Measurements from ENCODE around the gene TMEM201. TPM values are rescaled to one million over a fixed set of nuclear protein-coding genes. Genes with fewer than 3 reads are reported as not detected.

TMEM201 gene
- total RNA-seq, 1 experiment from 2014 or later, result 17.4 TPM

GRCh38 chr1:9555942-9556341, 32.8 kb upstream of the TMEM201 start:
- CTCF ChIA-PET, result no interaction called here
- TSS peak; percentile 11 for BruUV-seq (replicated peaks)
- POLR2A ChIA-PET (ENCODE audit: unreplicated experiment), result interaction anchor here (0.5 kb wide), 1 partner anchor 630 kb away, joined by 3 read pairs; no protein-coding TSS in a partner anchor
- peaks cover 17% of the 10 kb centered on the region for H3K4me1 ChIP-seq (replicated peaks; ENCODE audit: insufficient read depth)
- H3K4me2 ChIP-seq, result peak overlapping the region; percentile 53
- H3K9me3 ChIP-seq (ENCODE audit: insufficient read depth, low read depth), result no peaks in the 10 kb centered on the region
- H3K36me3 ChIP-seq (ENCODE audit: low read depth), result no peaks in the 10 kb centered on the region
- no peaks in the 10 kb centered on the region; the same call in 1 of the 2 replicates for H4K20me1 ChIP-seq (ENCODE audit: insufficient read depth)
- intact Hi-C loops (cut with micrococcal nuclease; ENCODE audit: unreplicated experiment), result no loop called here
- H3K9me2 ChIP-seq (ENCODE audit: insufficient read depth), result no peaks in the 10 kb centered on the region
- peak overlapping the region; percentile 38; the same call in 1 of the 2 replicates for H3K27ac ChIP-seq
- peaks cover 13% of the 10 kb centered on the region for H3F3A ChIP-seq (ENCODE audit: insufficient read depth, low read depth)
- H2AFZ ChIP-seq, result no peak overlapping the region
- DNase-seq, result no peak
- peaks cover 8% of the 10 kb centered on the region; the same call in 1 of the 2 replicates for H3K79me2 ChIP-seq (ENCODE audit: low read depth)
- no peaks in the 10 kb centered on the region for H3K27me3 ChIP-seq (ENCODE audit: insufficient read depth, low read depth)
- no peak overlapping the region for H3K4me3 ChIP-seq
- TF ChIP-seq CTCF (conservative IDR thresholded peaks at IDR 0.05) (no peak), EZH2 (IDR thresholded peaks at IDR 0.05; ENCODE audit: low read depth) (no peak)

GRCh38 chr1:9557624-9558023, 31.1 kb upstream of the TMEM201 start:
- peaks cover 26% of the 10 kb centered on the region for H3K4me1 ChIP-seq (replicated peaks; ENCODE audit: insufficient read depth)
- H3K27me3 ChIP-seq (ENCODE audit: insufficient read depth, low read depth), result no peaks in the 10 kb centered on the region
- no peaks in the 10 kb centered on the region; the same call in 1 of the 2 replicates for H4K20me1 ChIP-seq (ENCODE audit: insufficient read depth)
- no TSS peak for BruUV-seq (replicated peaks)
- no peaks in the 10 kb centered on the region for H3K9me2 ChIP-seq (ENCODE audit: insufficient read depth)
- H3K79me2 ChIP-seq (ENCODE audit: low read depth), result no peaks in the 10 kb centered on the region
- H2AFZ ChIP-seq, result no peak overlapping the region
- H3K9me3 ChIP-seq (ENCODE audit: insufficient read depth, low read depth), result no peaks in the 10 kb centered on the region
- intact Hi-C loops (cut with micrococcal nuclease; ENCODE audit: unreplicated experiment), result no loop called here
- no peak for TF ChIP-seq CTCF (conservative IDR thresholded peaks at IDR 0.05)
- H3K4me2 ChIP-seq, result no peak overlapping the region
- CTCF ChIA-PET, result interaction anchor here (0.7 kb wide), 1 partner anchor 363 kb away, joined by 3 read pairs; no protein-coding TSS in a partner anchor
- POLR2A ChIA-PET (ENCODE audit: unreplicated experiment), result no interaction called here
- no peak for DNase-seq
- H3K36me3 ChIP-seq (ENCODE audit: low read depth), result no peaks in the 10 kb centered on the region
- H3K4me3 ChIP-seq, result no peak overlapping the region
- H3F3A ChIP-seq (ENCODE audit: insufficient read depth, low read depth), result peaks cover 17% of the 10 kb centered on the region
- no peak overlapping the region for H3K27ac ChIP-seq

DNA sequence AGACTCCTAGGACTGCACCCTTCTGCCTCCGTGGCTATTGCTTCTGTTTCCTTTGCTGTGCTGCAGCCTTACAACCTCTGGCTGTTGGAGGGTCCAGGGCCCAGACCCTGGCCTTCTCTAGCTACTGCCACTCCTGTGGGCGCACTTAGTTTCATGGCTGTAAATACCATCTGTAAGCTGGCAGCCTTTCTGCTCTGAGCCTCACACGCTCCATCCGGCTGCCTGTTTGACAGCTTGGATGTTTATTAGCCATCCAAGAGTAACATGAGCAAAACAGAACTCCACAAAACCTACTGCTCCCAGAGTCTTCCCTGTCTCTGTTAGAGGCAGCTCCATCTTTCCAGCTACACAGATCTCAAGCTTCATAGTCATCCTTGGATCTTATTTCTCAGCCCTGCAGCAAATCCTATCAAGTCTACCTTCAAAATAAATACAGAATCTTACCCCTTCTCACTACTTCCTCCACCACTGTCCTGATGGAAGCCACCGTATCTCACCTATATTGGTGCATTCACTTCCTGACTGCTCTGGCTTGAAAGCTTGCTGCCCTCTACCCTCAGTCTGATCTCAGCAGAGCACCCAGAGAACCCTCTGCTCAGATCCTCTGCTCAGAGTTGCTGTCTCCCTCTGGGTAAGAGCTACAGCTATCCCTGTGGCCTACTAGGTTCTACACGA, 30.3 kb upstream of the TMEM201 start:
- intact Hi-C loops (cut with micrococcal nuclease; ENCODE audit: unreplicated experiment), result no loop called here
- Histone ChIP-seq H4K20me1 (ENCODE audit: insufficient read depth) (no peaks in the 10 kb centered on the region; the same call in 1 of the 2 replicates), H3K27ac (no peak overlapping the region), H3K4me2 (no peak overlapping the region), H3K27me3 (ENCODE audit: insufficient read depth, low read depth) (no peaks in the 10 kb centered on the region), H3K9me2 (ENCODE audit: insufficient read depth) (no peaks in the 10 kb centered on the region), H3K4me3 (no peak overlapping the region), H3K79me2 (ENCODE audit: low read depth) (no peaks in the 10 kb centered on the region), H3K36me3 (ENCODE audit: low read depth) (no peaks in the 10 kb centered on the region), H2AFZ (no peak overlapping the region), H3K9me3 (ENCODE audit: insufficient read depth, low read depth) (no peaks in the 10 kb centered on the region), H3F3A (ENCODE audit: insufficient read depth, low read depth) (peaks cover 17% of the 10 kb centered on the region), H3K4me1 (replicated peaks; ENCODE audit: insufficient read depth) (peaks cover 26% of the 10 kb centered on the region)
- CTCF ChIA-PET, result no interaction called here
- POLR2A ChIA-PET (ENCODE audit: unreplicated experiment), result no interaction called here
- no peak for TF ChIP-seq CTCF (conservative IDR thresholded peaks at IDR 0.05)
- TF ChIP-seq EZH2 (IDR thresholded peaks at IDR 0.05; ENCODE audit: low read depth), result no peak
- no peak for DNase-seq
- no TSS peak for BruUV-seq (replicated peaks)

Measured in PC-9 (cell line).